Tongue (tissue), 2 donors: Measurements from ENCODE around the gene SDK2. TPM values are rescaled to one million over a fixed set of nuclear protein-coding genes. Genes with fewer than 3 reads are reported as not detected.
"Not testable (repeated sequence)": the region's sequence is repeated elsewhere in the genome, so short reads cannot be mapped to it uniquely, and the experiment has no call there.

ENCODE experiments used
- DNase-seq: peaks from one replicate; pipeline ENCODE4 v3.0.0-alpha.2; 2015
- total RNA-seq: library from RNA; depleted of rRNA; stranded (reverse); fragments of >200 nt; gene quantifications from one replicate; pipeline ENCODE4 v1.2.3, GENCODE V29; 2014

Gene SDK2
- total RNA-seq, 1 donor from 2014 or later, result 12.7 TPM

- no peak for DNase-seq
Measured at GRCh38 chr17:73480740-73481139, 163.5 kb downstream of the SDK2 start.

GRCh38 chr17:73478768-73479424 is 165.3 kb downstream of the SDK2 start:
- no peak for DNase-seq

GRCh38 chr17:73478334-73478733 is 165.9 kb downstream of the SDK2 start:
- no peak for DNase-seq

- DNase-seq, result peak; percentile 37
Measured at GRCh38 chr17:73476890-73477350, 167.3 kb downstream of the SDK2 start.

- peak; percentile 84 for DNase-seq
Measured at GRCh38 chr17:73474370-73474988, 169.8 kb downstream of the SDK2 start.

GRCh38 chr17:73472715-73473114 is 171.5 kb downstream of the SDK2 start:
- DNase-seq, result not testable (repeated sequence)

- no peak for DNase-seq
Measured at GRCh38 chr17:73471924-73472323, 172.3 kb downstream of the SDK2 start.

- no peak for DNase-seq
Measured at GRCh38 chr17:73470316-73470826, 173.9 kb downstream of the SDK2 start.

- DNase-seq, result no peak
Measured at GRCh38 chr17:73469311-73469710, 174.9 kb downstream of the SDK2 start.

GRCh38 chr17:73468221-73468620 is 176.0 kb downstream of the SDK2 start:
- no peak for DNase-seq

- DNase-seq, result no peak
Measured at GRCh38 chr17:73467651-73468050, 176.6 kb downstream of the SDK2 start.

GRCh38 chr17:73466704-73467433 is 177.4 kb downstream of the SDK2 start:
- DNase-seq, result no peak

GRCh38 chr17:73465953-73466230 is 178.4 kb downstream of the SDK2 start:
- peak; percentile 59 for DNase-seq

- DNase-seq, result no peak
Measured at GRCh38 chr17:73465130-73465952, 178.9 kb downstream of the SDK2 start.

- no peak for DNase-seq
Measured at GRCh38 chr17:73464447-73464846, 179.8 kb downstream of the SDK2 start.

GRCh38 chr17:73463821-73464220 is 180.4 kb downstream of the SDK2 start:
- no peak for DNase-seq

GRCh38 chr17:73462823-73463222 is 181.4 kb downstream of the SDK2 start:
- DNase-seq, result no peak

- DNase-seq, result no peak
Measured at GRCh38 chr17:73459980-73460379, 184.3 kb downstream of the SDK2 start.

- DNase-seq, result no peak
Measured at GRCh38 chr17:73455767-73456166, 188.5 kb downstream of the SDK2 start.

GRCh38 chr17:73455050-73455687 is 189.1 kb downstream of the SDK2 start:
- DNase-seq, result peak; percentile 66

- DNase-seq, result not testable (repeated sequence)
Measured at GRCh38 chr17:73453494-73453893, 190.8 kb downstream of the SDK2 start.

- DNase-seq, result no peak
Measured at GRCh38 chr17:73453090-73453489, 191.2 kb downstream of the SDK2 start.
